NCI-H146 treated with DMSO at 0.1 percent for 48 hours (cell line): ENCODE results near the gene ABAT.

Experiments used
- DNase-seq: peaks from one replicate; lab custom pipeline; 2025; ENCODE audit not compliant: unreplicated experiment; lab: John Stamatoyannopoulos, UW

ABAT gene

DNA sequence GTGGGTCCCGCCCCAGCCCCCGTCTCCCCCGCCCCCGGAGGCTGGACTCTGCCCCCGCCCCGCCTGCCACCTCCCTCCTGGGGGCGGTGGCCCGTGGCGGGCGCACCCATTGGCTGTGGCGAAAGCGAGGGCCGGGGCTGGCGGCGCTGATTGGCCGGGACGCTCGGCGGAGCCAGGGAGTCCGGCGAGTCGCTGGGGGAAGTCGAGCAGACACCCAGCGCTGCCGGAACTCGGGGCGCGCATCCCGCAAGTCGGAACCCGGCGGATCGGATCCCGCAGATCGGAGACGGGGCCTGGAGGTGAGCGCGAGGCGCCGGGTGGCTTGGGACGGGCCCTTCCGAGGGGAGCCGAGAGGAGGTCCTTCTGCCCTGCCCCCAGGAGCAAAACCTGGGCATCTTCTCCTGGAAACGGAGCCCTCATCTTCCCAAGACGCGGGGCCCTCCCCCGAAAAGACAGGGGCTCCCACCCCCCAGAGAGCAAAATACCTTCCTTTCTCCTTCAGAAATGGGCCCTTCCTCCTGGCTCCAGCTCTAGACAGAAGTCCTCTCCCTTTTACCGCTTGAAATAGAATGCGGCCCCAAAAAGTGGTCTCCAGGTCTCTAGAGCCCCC, at the start of gene ABAT:
Gene ABAT (plus strand): TSS at position 205 of the 610 bp plus-strand sequence. CDS start 61,123 bp downstream, outside the sequence.
- DNase-seq, result peak; percentile 73

DNA sequence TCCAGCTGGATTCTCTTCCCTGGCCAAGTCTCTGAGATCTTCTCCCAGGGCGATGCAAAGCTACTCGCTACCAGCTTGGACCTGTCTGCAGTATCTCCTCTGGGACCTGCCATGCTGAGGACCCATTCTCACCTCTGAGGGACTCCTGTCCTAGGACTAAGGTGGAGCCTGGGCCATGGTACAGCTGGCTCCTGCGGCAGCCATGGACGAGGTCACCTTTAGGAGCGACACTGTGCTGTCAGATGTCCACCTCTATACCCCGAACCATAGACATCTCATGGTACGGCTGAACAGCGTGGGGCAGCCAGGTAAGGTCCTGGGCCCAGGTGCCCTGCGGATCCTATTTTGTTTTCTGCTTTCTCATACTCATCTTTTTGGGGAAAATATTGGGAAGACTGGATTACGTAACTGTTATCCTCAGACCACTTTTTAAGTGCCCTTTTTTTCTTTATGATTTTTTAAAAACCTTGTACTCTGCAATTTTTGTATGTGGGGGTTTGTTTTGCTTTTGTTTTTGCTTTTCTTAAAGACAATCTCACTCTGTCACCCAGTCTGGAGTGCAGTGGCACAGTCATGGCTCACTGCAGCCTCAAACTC, 48.8 kb upstream of the ABAT start:
- DNase-seq, result no peak

GRCh38 chr16:8626946-8627345, 47.5 kb upstream of the ABAT start:
- no peak for DNase-seq

GRCh38 chr16:8627456-8627855, 47.0 kb upstream of the ABAT start:
- no peak for DNase-seq

DNA sequence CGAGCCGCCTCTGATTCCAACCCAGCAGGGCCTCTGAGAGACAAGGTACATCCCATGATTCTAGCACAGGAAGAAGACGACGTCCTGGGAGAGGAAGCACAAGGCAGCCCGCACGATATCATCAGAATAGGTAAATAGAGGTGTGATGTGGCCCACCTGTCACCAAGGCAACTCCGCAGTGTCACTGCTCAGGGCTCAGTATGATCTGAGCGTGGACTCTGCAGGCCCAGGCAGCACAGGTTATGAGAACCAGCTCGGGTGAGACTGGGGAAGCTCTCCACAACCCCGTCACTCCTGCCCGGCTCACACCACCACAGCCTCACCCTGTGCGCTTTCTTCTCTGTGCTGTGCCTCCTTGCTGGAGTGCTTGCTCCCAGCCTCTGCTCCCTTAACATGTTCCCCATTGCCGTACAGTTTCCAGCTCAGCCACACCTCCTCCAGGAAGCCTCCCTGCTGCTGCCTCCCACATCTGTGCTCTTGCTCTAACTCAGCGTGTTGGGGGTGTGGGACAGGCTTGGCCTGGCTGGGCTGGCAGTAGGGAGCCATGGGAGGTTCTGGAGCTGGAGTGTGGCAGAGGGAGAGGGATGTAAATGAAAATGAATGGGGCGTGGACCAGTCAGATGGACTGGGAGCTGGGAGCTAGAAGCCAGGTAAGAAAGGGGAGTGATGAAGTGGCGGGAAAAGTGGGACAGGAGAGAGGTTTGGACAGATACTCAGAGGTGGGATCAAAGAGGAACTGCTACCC, 45.3 kb upstream of the ABAT start:
- DNase-seq, result no peak

DNA sequence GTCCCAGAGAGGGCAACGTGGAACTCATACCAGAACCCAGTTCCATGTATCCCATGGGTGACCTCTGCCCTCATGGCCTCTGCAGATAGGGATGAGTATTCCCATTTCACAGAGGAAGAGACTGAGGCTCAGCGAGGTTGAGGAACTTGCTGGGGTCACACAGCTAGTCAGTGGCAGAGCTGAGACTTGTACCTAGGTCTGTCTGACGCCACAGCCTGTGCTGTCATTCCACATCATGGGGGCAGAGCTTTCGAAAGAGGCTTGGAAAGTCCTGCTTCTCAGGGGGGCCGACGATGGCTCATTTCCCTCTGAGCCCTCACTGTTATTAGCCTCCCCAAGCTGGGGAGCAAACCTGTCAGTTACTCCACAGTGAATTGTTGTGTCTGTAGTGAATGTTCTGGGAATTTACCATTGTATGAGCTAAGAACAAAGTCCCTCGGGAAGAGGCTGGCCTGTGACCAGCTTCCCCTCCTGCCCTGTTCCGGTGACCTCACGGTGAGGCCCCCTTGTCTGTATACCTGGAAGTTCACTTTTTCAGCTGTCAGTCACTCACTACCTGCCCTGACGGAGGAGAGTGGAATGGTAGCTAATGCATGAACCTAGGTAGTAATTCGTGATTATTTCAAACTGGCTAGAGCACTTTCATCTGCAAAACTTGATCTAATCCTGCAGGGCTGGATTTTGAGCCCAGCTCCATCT, 44.0 kb upstream of the ABAT start:
- no peak for DNase-seq

- DNase-seq, result no peak
Observed at GRCh38 chr16:8631373-8631772, 43.0 kb upstream of the ABAT start.

DNA sequence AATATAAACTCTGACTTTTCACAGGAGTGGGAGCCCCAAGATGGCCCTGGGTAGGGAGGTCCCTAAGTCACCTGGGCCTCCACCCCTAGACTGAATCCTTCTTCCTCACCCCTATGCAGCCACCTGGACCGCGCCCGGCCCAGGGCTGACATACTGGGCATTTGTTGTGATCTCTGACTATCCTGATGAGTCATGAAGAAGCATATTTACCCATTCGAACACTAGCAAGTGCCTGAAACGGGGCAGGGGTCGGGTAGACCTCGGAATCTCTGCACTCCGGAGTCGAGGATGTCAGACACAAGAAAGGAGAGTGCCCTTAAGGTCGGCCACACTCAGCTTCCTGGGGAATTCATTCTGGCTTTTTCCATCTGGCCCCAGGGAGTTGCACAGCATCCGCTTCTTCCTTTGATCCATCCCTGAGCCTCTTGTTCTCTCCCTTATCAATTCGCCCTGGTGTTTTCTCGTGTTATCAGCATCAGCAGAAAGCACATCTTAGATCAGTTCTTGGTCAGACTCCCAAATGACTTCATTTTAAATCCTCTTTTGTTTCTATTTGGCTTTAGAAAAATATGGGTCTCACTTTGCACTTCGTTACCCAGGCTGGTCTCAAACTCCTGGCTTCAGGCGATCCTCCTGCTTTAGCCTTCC, 42.5 kb upstream of the ABAT start:
- no peak for DNase-seq

DNA sequence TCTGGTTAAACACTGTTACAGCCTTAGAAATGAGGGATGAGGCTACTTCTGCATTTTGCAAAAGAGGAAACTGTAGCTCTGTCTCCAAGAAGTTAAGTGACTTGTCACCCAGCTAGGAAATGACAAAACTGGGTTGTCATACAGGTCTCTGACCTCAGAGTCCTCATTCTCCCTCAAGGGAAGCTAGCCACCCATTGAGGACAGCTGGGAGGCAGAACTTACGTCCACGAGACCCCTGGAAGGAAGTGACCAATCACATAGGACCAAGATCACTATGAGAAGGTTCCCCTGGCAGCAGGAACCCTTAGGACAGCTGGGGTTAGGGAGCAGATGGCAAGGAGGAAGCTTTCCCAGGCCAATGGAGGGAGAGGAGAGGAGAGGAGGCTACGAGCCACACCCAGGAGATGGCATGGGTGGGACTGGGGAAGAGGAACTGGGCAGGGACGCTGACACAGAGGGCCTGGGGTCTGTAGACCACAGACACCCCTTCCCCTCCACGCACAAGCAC, 41.7 kb upstream of the ABAT start:
- DNase-seq, result no peak

GRCh38 chr16:8634991-8635736, 39.3 kb upstream of the ABAT start:
- DNase-seq, result no peak

DNA sequence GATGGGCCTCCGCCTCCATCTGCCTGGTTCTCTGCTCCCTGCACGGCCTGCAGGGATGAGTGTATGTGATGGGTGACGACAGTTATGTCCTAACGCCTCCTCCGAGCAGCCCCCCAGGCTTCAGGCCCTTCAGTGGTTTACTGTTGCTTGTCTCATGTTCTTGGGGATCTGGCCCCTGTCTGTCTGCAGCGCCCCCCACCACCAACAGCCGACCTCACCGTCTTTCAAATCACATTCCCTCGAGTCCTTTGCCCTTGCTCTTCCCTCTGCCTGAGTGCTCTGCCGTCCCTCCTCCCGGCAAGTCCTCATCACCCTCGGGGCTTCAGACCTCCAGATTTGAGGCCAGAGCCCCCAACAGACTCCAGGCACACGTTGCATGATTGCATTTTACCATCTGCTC, 34.7 kb upstream of the ABAT start:
- no peak for DNase-seq

GRCh38 chr16:8641671-8642070, 32.7 kb upstream of the ABAT start:
- no peak for DNase-seq

GRCh38 chr16:8642146-8642545, 32.3 kb upstream of the ABAT start:
- DNase-seq, result no peak

- no peak for DNase-seq
Observed at GRCh38 chr16:8644211-8645140, 29.9 kb upstream of the ABAT start.

DNA sequence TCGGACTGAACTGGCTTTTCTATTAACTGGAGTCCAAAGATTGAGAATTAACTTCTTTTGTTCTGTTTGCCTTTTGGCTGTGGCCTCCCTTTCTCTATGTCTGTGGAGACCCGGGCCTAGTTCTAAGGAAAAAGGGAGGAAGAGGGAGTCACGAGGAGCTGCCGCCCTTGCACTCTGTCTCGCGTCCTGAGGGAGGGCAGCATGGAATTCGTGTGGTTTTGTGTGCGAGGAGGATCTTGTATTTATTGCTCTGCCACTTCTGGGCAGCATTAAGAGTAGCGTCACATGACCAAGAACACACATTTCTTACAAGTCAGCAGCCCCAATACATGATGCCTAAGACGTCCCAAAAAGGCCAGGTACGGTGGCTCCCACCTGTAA, 29.3 kb upstream of the ABAT start:
- no peak for DNase-seq

DNA sequence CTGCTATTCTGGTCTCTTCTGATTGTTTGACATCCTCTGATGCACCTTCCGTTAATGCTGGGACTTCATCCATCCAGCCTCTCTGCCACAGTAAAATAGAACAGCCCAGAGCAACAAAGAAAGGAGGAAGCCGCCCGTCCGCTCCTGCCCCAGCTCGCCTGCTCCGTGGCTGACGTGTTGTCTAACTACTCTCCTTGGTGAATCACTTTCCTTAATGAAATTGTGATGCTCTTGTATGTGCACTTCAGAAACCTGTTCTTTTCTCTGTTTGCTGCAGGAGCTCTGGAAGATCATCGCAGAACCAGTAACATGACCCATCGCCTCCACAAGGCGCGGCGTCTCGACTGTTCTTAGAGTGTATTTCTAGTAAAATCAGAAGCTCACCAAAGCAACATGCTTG, 28.6 kb upstream of the ABAT start:
- DNase-seq, result no peak

DNA sequence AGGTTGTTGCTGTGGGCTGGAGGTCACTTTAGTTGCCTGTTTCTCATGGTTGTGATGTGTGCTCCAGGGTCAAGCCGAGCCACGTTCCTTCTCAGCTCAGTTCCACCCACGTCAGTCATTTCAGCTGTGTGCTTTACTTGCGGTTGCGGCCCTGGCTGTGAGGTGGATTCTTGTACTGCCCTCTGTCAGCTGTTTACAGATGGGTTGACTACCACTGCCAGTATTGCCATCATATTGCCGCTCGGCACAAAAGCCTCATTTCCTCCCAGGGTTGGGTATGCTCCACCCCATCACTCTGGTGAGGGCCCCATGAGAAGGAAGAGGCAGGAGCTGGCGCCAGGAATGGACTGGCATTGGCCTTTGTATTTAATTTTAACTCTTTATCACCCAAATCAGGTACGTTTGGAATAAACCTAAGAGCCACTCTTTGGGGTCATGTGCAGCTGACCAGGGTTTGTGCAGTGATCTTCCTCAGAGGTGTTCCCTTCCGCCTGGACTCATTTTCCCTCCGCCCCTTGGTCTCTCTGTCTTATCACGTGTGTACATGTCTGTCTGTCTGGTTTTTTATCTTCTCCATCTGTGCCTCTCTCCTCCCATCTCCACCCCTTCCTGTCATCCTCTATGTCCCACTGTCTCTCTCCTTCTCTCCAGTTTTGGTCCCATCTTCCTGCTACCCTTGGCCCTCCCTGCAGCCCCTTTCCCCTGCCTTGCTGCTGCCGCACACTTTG, 27.9 kb upstream of the ABAT start:
- no peak for DNase-seq

- DNase-seq, result no peak
Observed at GRCh38 chr16:8647721-8648318, 26.6 kb upstream of the ABAT start.
